ENCODE data around the gene NAB1. TPM values are rescaled to one million over a fixed set of nuclear protein-coding genes. Genes with fewer than 3 reads are reported as not detected.

The NAB1 gene
- total RNA-seq, 1 experiment from 2014 or later: 40.2 TPM

DNA sequence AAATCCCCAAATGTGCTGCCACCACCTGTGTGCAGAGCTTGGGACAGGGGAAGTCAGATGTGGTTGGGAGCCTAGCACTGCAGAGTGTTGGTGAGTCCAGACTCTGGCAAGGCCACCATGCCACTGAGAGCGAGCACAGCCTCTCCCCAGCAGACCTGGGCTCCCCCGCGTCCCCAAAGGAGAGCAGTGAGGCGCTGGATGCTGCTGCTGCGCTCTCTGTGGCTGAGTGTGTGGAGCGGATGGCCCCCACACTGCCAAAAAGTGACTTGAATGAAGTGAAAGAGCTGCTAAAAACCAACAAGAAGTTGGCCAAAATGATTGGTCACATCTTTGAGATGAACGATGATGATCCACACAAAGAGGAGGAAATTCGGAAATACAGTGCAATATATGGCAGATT is 10.7 kb downstream of the NAB1 start:
- ATAC-seq: no peak
- ChIA-PET POLR2A (no interaction called here), CTCF (no interaction called here)
- in situ Hi-C loops (cut with HindIII; ENCODE audit: low pct_unique_long_range_greater_than_20kb, low sequenced_read_pairs): no loop called here
- peaks cover 8% of the 10 kb centered on the region; the same call in 1 of the 2 replicates for H3K9me3 ChIP-seq (ENCODE audit: control insufficient read depth, insufficient read depth, low read depth, low read length)
- H3K4me3 ChIP-seq (ENCODE audit: low read depth in 2 of 2, low read length in 2 of 2): no peak overlapping the region
- no TSS peak for BruUV-seq (replicated peaks)
- H3K27ac ChIP-seq (ENCODE audit: low read length): no peak overlapping the region
- intact Hi-C loops (cut with micrococcal nuclease; ENCODE audit: unreplicated experiment): no loop called here
- DNase-seq (ENCODE audit: low read depth, low spot score): no peak
- peaks cover 2% of the 10 kb centered on the region; the same call in 1 of the 2 replicates for H3K36me3 ChIP-seq (ENCODE audit: control insufficient read depth, insufficient read depth, low read length)
- TF ChIP-seq, protein P1, sequence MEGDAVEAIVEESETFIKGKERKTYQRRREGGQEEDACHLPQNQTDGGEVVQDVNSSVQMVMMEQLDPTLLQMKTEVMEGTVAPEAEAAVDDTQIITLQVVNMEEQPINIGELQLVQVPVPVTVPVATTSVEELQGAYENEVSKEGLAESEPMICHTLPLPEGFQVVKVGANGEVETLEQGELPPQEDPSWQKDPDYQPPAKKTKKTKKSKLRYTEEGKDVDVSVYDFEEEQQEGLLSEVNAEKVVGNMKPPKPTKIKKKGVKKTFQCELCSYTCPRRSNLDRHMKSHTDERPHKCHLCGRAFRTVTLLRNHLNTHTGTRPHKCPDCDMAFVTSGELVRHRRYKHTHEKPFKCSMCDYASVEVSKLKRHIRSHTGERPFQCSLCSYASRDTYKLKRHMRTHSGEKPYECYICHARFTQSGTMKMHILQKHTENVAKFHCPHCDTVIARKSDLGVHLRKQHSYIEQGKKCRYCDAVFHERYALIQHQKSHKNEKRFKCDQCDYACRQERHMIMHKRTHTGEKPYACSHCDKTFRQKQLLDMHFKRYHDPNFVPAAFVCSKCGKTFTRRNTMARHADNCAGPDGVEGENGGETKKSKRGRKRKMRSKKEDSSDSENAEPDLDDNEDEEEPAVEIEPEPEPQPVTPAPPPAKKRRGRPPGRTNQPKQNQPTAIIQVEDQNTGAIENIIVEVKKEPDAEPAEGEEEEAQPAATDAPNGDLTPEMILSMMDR (IDR thresholded peaks at IDR 0.05): no peak
- TF ChIP-seq TCF7L2 (IDR thresholded peaks at IDR 0.05; ENCODE audit: low read depth, low read length): no peak
- no peak for TF ChIP-seq POLR2AphosphoS5 (IDR thresholded peaks at IDR 0.05; ENCODE audit: low read depth, low read length)
- TF ChIP-seq REST (IDR thresholded peaks at IDR 0.05; ENCODE audit: insufficient read depth in 1 of 2, low read depth in 2 of 2, low read length in 1 of 2): no peak
- no peak for TF ChIP-seq SIN3A (IDR thresholded peaks at IDR 0.05; ENCODE audit: borderline replicate concordance, insufficient read depth, low read depth, low read length)
- 0 out of 2 replicates have a peak, but pooled peaks cover 4% of the 10 kb centered on the region for H3K4me1 ChIP-seq (ENCODE audit: control insufficient read depth, insufficient read depth, low read length)
- no peaks in the 10 kb centered on the region for H3K27me3 ChIP-seq (ENCODE audit: control insufficient read depth, insufficient read depth, low read length)

DNA sequence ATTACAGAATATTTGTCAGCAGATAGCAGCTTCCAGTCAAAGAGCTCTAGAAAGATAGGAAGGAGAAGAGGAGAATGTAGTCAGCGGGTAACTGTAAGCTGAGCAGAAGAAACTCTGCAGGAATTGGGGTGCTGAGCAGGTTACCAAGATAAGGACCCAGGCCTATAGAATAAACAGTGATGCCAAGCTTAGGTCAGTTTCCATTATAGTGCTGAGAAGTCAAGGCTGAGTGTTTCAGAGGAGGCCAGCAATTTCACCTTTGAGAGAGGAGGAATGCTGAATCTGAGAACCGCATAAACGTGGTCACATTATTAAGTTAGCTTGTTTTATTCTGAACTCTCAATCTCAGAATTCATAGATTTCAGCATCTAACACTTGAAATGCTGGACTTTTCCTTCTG is 13.9 kb downstream of the NAB1 start:
- CTCF ChIA-PET: no interaction called here
- DNase-seq (ENCODE audit: low read depth, low spot score) (no peak), ATAC-seq (no peak)
- H3K27me3 ChIP-seq (ENCODE audit: control insufficient read depth, insufficient read depth, low read length): no peaks in the 10 kb centered on the region
- POLR2A ChIA-PET: interaction anchor here (0.6 to 1.0 kb wide), 2 partner anchors 10 to 162 kb away, joined by 5 to 6 read pairs; no protein-coding TSS in a partner anchor
- no peak for TF ChIP-seq SIN3A (IDR thresholded peaks at IDR 0.05; ENCODE audit: borderline replicate concordance, insufficient read depth, low read depth, low read length)
- no peak for TF ChIP-seq POLR2AphosphoS5 (IDR thresholded peaks at IDR 0.05; ENCODE audit: low read depth, low read length)
- TF ChIP-seq, protein P1 (IDR thresholded peaks at IDR 0.05): no peak
- no peak for TF ChIP-seq REST (IDR thresholded peaks at IDR 0.05; ENCODE audit: insufficient read depth in 1 of 2, low read depth in 2 of 2, low read length in 1 of 2)
- TF ChIP-seq TCF7L2 (IDR thresholded peaks at IDR 0.05; ENCODE audit: low read depth, low read length): no peak
- no peak overlapping the region for H3K4me3 ChIP-seq (ENCODE audit: low read depth in 2 of 2, low read length in 2 of 2)
- no peak overlapping the region for H3K27ac ChIP-seq (ENCODE audit: low read length)
- peaks cover 11% of the 10 kb centered on the region; the same call in 1 of the 2 replicates for H3K9me3 ChIP-seq (ENCODE audit: control insufficient read depth, insufficient read depth, low read depth, low read length)
- in situ Hi-C loops (cut with HindIII; ENCODE audit: low pct_unique_long_range_greater_than_20kb, low sequenced_read_pairs) (no loop called here), intact Hi-C loops (cut with micrococcal nuclease; ENCODE audit: unreplicated experiment) (no loop called here)
- peaks cover 2% of the 10 kb centered on the region; the same call in 1 of the 2 replicates for H3K36me3 ChIP-seq (ENCODE audit: control insufficient read depth, insufficient read depth, low read length)
- no peaks in the 10 kb centered on the region for H3K4me1 ChIP-seq (ENCODE audit: control insufficient read depth, insufficient read depth, low read length)
- no TSS peak for BruUV-seq (replicated peaks)

All from Panc1 (cell line).